Gastrocnemius medialis (tissue), 4 donors: Measurements from ENCODE around the gene ERI3. TPM values are rescaled to one million over a fixed set of nuclear protein-coding genes. Genes with fewer than 3 reads are reported as not detected.

Experiments
- ATAC-seq, 2 donors: fragments of 150-250 bp; one replicate each; pipeline ENCODE4 v1.9.1; 2016
- DNase-seq, 2 donors: peaks; one replicate each; pipeline ENCODE4 v3.0.0-alpha.2; 2019
- H3K27ac ChIP-seq, 4 donors: fragments of 200-600 bp; sonication (generic); 1 replicate in 1 of 4; 2 replicates in 3 of 4; pipeline ENCODE4 v1.5.1; 2016 to 2018; ENCODE audit warnings: mild to moderate bottlenecking in 2 of 4, moderate library complexity in 1 of 4
- H3K27me3 ChIP-seq, 3 donors: fragments of 200-600 bp; sonication (generic) in 2 of 3; 1 replicate in 1 of 3; 2 replicates in 2 of 3; pipeline versions ENCODE4 v1.5.1 to v1.6.0; 2016 to 2019; ENCODE audit warnings: mild to moderate bottlenecking in 1 of 3, moderate library complexity in 1 of 3
- H3K36me3 ChIP-seq, 2 donors: fragments of 200-600 bp; sonication (generic) in 1 of 2; one replicate each; pipeline ENCODE4 v1.5.1; 2017 to 2018
- H3K4me1 ChIP-seq, 2 donors: fragments of 200-600 bp; sonication (generic) in 1 of 2; one replicate each; pipeline ENCODE4 v1.5.1; 2016 to 2017; ENCODE audit warnings: mild to moderate bottlenecking in 2 of 2
- H3K4me3 ChIP-seq, 4 donors: fragments of 200-600 bp; sonication (generic) in 3 of 4; 1 replicate in 1 of 4; 2 replicates in 3 of 4; pipeline ENCODE4 v1.5.1; 2016 to 2019; ENCODE audit warnings: mild to moderate bottlenecking in 2 of 4
- H3K9me3 ChIP-seq, 3 donors: fragments of 200-600 bp; sonication (generic) in 2 of 3; 1 replicate in 1 of 3; 2 replicates in 2 of 3; pipeline ENCODE4 v1.5.1; 2016 to 2019
- CTCF ChIP-seq, 5 experiments: fragments of 450-650 bp in 3 of 5; fragments of 200-600 bp in 2 of 5; sonication (generic) in 2 of 5; IDR thresholded peaks in 4 of 5; conservative IDR thresholded peaks in 1 of 5; 1 replicate in 4 of 5; 2 replicates in 1 of 5; pipeline ENCODE4 v1.5.1; 2016 to 2019; ENCODE audit warnings: antibody characterized with exemption in 5 of 5, mild to moderate bottlenecking in 3 of 5, moderate library complexity in 3 of 5
- POLR2A ChIP-seq, 2 donors: fragments of 450-650 bp; IDR thresholded peaks; one replicate each; pipeline ENCODE4 v1.6.1; 2017; ENCODE audit warnings: antibody characterized with exemption in 2 of 2, mild to moderate bottlenecking in 2 of 2, moderate library complexity in 2 of 2
- in situ Hi-C, 4 donors: fragments of 200-750 bp; cut with MboI; loops; one replicate each; pipeline versions ENCODE4 v1.15.0 to v1.8.0; 2017; ENCODE audit warnings: low sequenced_read_pairs in 4 of 4
- intact Hi-C: fragments of 100-400 bp; cut with DNase I; formaldehyde crosslinking; loops from one replicate; pipeline ENCODE4 v1.15.1; 2023; ENCODE audit warnings: low total_unique reads
- total RNA-seq, 4 donors: library from RNA; depleted of rRNA; stranded (reverse); fragments of >200 nt; gene quantifications; one replicate each; pipeline versions ENCODE4 v1.1.0 to v1.2.3, GENCODE V29; 2016

ERI3 gene
- 100 to 1,000 TPM in 1 of 4 donors, 10 to 100 TPM in 3; 53.8 to 101 (median 79.8) TPM for total RNA-seq

- intact Hi-C loops, result loop anchor here (10.0 kb wide), 1 partner anchor 380 kb away; the partner anchor contains the start of genes ATP6V0B, B4GALT2 and DPH2
Observed at GRCh38 chr1:44354840-44355581, at the start of gene ERI3. Gene ERI3 (minus strand): TSS chr1:44355257. CDS start chr1:44355026, 231 bp downstream.

GRCh38 chr1:44401256-44402228 is 46.5 kb upstream of the ERI3 start:
- H3K36me3 ChIP-seq, result no peaks in the 10 kb centered on the region
- H3K4me1 ChIP-seq, result peaks cover 11% of the 10 kb centered on the region in 2 donors
- TF ChIP-seq CTCF (IDR thresholded peaks at IDR 0.05 in 4 of 5, conservative IDR thresholded peaks at IDR 0.05 in 1 of 5), result no peak
- no peak for TF ChIP-seq POLR2A (IDR thresholded peaks at IDR 0.05)
- in situ Hi-C loops (no loop called here), intact Hi-C loops (loop anchor here (10.0 kb wide), 1 partner anchor 103 kb away; no protein-coding TSS in a partner anchor)
- no peak for DNase-seq
- no peak overlapping the region for H3K4me3 ChIP-seq
- H3K27ac ChIP-seq, result no peak overlapping the region
- ATAC-seq, result no peak
- H3K27me3 ChIP-seq, result peaks cover 48 to 86% (median 51%) of the 10 kb centered on the region in 3 donors
- H3K9me3 ChIP-seq, result no peaks in the 10 kb centered on the region

More at GRCh38 chr1:44354840-44355581, at the start of gene ERI3:
- H3K36me3 ChIP-seq, result no peaks in the 10 kb centered on the region
- H3K27me3 ChIP-seq, result no peaks in the 10 kb centered on the region
- peak within 1 kb of the TSS; percentile 80 to 91 (median 84) for H3K27ac ChIP-seq
- peak within 1 kb of the TSS; percentile 63 to 97 (median 88) for H3K4me3 ChIP-seq
- no peak for TF ChIP-seq CTCF (IDR thresholded peaks at IDR 0.05 in 4 of 5, conservative IDR thresholded peaks at IDR 0.05 in 1 of 5)
- peak; percentile 92 to 93 for TF ChIP-seq POLR2A (IDR thresholded peaks at IDR 0.05)
- H3K4me1 ChIP-seq, result peaks cover 20 to 27% of the 10 kb centered on the region in 2 donors
- ATAC-seq, result peak; percentile 99
- no peaks in the 10 kb centered on the region for H3K9me3 ChIP-seq
- DNase-seq, result peak; percentile 98
- in situ Hi-C loops, result no loop called here

GRCh38 chr1:44390277-44390676 is 35.2 kb upstream of the ERI3 start:
- in situ Hi-C loops (loop anchor here in 1 of 4 donors (25.0 kb wide), 1 partner anchor 197 kb away; no protein-coding TSS in a partner anchor), intact Hi-C loops (no loop called here)
- Histone ChIP-seq H3K4me3 (no peak overlapping the region), H3K36me3 (no peaks in the 10 kb centered on the region), H3K4me1 (no peaks in the 10 kb centered on the region), H3K27ac (no peak overlapping the region), H3K27me3 (peaks cover 4 to 16% (median 12%) of the 10 kb centered on the region in 3 donors), H3K9me3 (no peaks in the 10 kb centered on the region)
- DNase-seq (no peak), ATAC-seq (no peak)
- TF ChIP-seq CTCF (IDR thresholded peaks at IDR 0.05 in 4 of 5, conservative IDR thresholded peaks at IDR 0.05 in 1 of 5) (no peak), POLR2A (IDR thresholded peaks at IDR 0.05) (no peak)

GRCh38 chr1:44389437-44389836 is 34.4 kb upstream of the ERI3 start:
- Histone ChIP-seq H3K4me1 (no peaks in the 10 kb centered on the region), H3K36me3 (no peaks in the 10 kb centered on the region), H3K27me3 (peaks cover 4 to 11% (median 11%) of the 10 kb centered on the region in 3 donors), H3K4me3 (no peak overlapping the region), H3K9me3 (no peaks in the 10 kb centered on the region), H3K27ac (no peak overlapping the region)
- no peak for TF ChIP-seq CTCF (IDR thresholded peaks at IDR 0.05 in 4 of 5, conservative IDR thresholded peaks at IDR 0.05 in 1 of 5)
- no peak for TF ChIP-seq POLR2A (IDR thresholded peaks at IDR 0.05)
- ATAC-seq (no peak), DNase-seq (no peak)
- intact Hi-C loops (no loop called here), in situ Hi-C loops (loop anchor here in 2 of 4 donors (10.0 to 25.0 kb wide), 2 partner anchors 198 to 205 kb away; no protein-coding TSS in a partner anchor)
